ENCODE measurements around the gene CFAP99. TPM values are rescaled to one million over a fixed set of nuclear protein-coding genes. Genes with fewer than 3 reads are reported as not detected.

Gene CFAP99
- total and polyA plus RNA-seq, 2 of the 4 experiments (the other 2 are of a cell fraction) = not detected

- no peak overlapping the region for H2BK20ac ChIP-seq (ENCODE audit: low read depth, low read length)
- intact Hi-C loops (cut with micrococcal nuclease) (no loop called here), in situ Hi-C loops (cut with MboI; ENCODE audit: low sequenced_read_pairs) (no loop called here), dilution Hi-C loops (cut with HindIII; ENCODE audit: low sequenced_read_pairs, unreplicated experiment) (no loop called here)
- H3K27ac ChIP-seq (ENCODE audit: insufficient read depth, low read length) = no peak overlapping the region
- H4K5ac ChIP-seq (ENCODE audit: low read depth, low read length) = no peak overlapping the region
- no peak overlapping the region for H3K56ac ChIP-seq (ENCODE audit: extremely low read depth, insufficient read depth, low read length)
- no peak overlapping the region for H4K8ac ChIP-seq (ENCODE audit: low read depth in 2 of 2, low read length in 2 of 2)
- H4K20me1 ChIP-seq (ENCODE audit: insufficient read depth, low read length) = peaks cover 44% of the 10 kb centered on the region
- no peak overlapping the region for H3K9ac ChIP-seq (ENCODE audit: low read depth, low read length)
- H2AFZ ChIP-seq (replicated peaks; ENCODE audit: low read length, poor library complexity) = no peak overlapping the region
- H3K79me1 ChIP-seq (ENCODE audit: low read depth in 1 of 2, low read length in 2 of 2) = peaks cover 45 to 72% of the 10 kb centered on the region in 2 experiments
- H2AK9ac ChIP-seq (replicated peaks; ENCODE audit: low read depth, low read length, poor library complexity) = no peak overlapping the region
- TF ChIP-seq MXI1 (IDR thresholded peaks at IDR 0.05; ENCODE audit: borderline replicate concordance, low read depth, low read length) = no peak
- H3K36me3 ChIP-seq (ENCODE audit: control insufficient read depth, insufficient read depth, low read length) = peaks cover 57% of the 10 kb centered on the region
- no peak overlapping the region for H3K23ac ChIP-seq (ENCODE audit: low read depth, low read length)
- H3K4me2 ChIP-seq (ENCODE audit: low read depth, low read length) = no peak overlapping the region
- H3K18ac ChIP-seq (ENCODE audit: low read depth, low read length) = no peak overlapping the region
- no peak overlapping the region for H2BK120ac ChIP-seq (ENCODE audit: low read depth, low read length)
- H3K4me3 ChIP-seq (ENCODE audit: insufficient read depth, low read depth, low read length) = no peak overlapping the region
- H2BK15ac ChIP-seq (ENCODE audit: low read depth, low read length) = no peak overlapping the region
- WGBS, 2 experiments (ENCODE audit: extremely low coverage in 2 of 2, insufficient read length in 1 of 2) = 100% methylated on average over 2 of the region's 9 CpGs; no CpG with 5 or more reads in 1 of the 2 experiments
- H3K4me1 ChIP-seq (ENCODE audit: control insufficient read depth, insufficient read depth, low read length) = peaks cover 2% of the 10 kb centered on the region
- H4K91ac ChIP-seq (ENCODE audit: insufficient read depth, low read depth, low read length) = no peak overlapping the region
- no peak overlapping the region for H2BK5ac ChIP-seq (ENCODE audit: low read depth, low read length, poor library complexity, severe bottlenecking)
- CTCF ChIA-PET = no interaction called here
- peaks cover 16% of the 10 kb centered on the region for H3K9me1 ChIP-seq (ENCODE audit: insufficient read depth, low read length)
- no peak overlapping the region for H3K14ac ChIP-seq (replicated peaks; ENCODE audit: low read depth, low read length)
- no peak overlapping the region for H3K4ac ChIP-seq (ENCODE audit: low read depth, low read length)
- POLR2A ChIA-PET (ENCODE audit: unreplicated experiment) = no interaction called here
- no peak overlapping the region for H2AK5ac ChIP-seq (ENCODE audit: low read depth, low read length)
- H3K27me3 ChIP-seq (ENCODE audit: control insufficient read depth, insufficient read depth, low read length) = no peaks in the 10 kb centered on the region
- no TSS peak for BruUV-seq (replicated peaks)
- DNase-seq (no peak), ATAC-seq (ENCODE audit: low read depth) (no peak)
- no peaks in the 10 kb centered on the region for H3K9me3 ChIP-seq (ENCODE audit: control insufficient read depth, insufficient read depth, low read length)
Measured at GRCh38 chr4:2497931-2498330, 79.2 kb downstream of the CFAP99 start.

Data from IMR-90 (cell line).